Activated B cell treated with CpG ODN at 0.5 μM for 24 hours (primary cell): Measurements from ENCODE around the gene SIRT1. TPM values are rescaled to one million over a fixed set of nuclear protein-coding genes. Genes with fewer than 3 reads are reported as not detected.

Experiments
- ATAC-seq: fragments of 200-7000 bp; cut with Tn5 transposase; one replicate; pipeline ENCODE4 v1.10.0; 2021; ENCODE audit warnings: low read depth, mild to moderate bottlenecking, moderate library complexity
- CTCF ChIA-PET: fragments of 350-600 bp; sonication (Branson Sonifier 250); formaldehyde crosslinking; loops from one replicate; lab custom pipeline; 2021; ENCODE audit warnings: antibody characterized with exemption; lab: Charles Lee
- POLR2A ChIA-PET: fragments of 350-600 bp; sonication (Branson Sonifier 250); formaldehyde crosslinking; loops from one replicate; lab custom pipeline; 2021; ENCODE audit warnings: antibody characterized with exemption; lab: Charles Lee
- DNase-seq: peaks from one replicate; pipeline ENCODE4 v3.0.0; 2022
- H3K27ac Mint-ChIP-seq: one replicate; pipeline ENCODE4 v1.8.0; 2020; ENCODE audit warnings: mixed read lengths
- H3K27me3 Mint-ChIP-seq: one replicate; pipeline ENCODE4 v1.8.0; 2021; ENCODE audit warnings: mixed read lengths
- H3K36me3 Mint-ChIP-seq: one replicate; pipeline ENCODE4 v1.8.0; 2021; ENCODE audit warnings: low read depth, mixed read lengths
- H3K4me1 Mint-ChIP-seq: one replicate; pipeline ENCODE4 v1.8.0; 2021; ENCODE audit warnings: mixed read lengths
- H3K4me3 Mint-ChIP-seq: one replicate; pipeline ENCODE4 v1.8.0; 2020; ENCODE audit warnings: mild to moderate bottlenecking, mixed read lengths
- H3K9me3 Mint-ChIP-seq: one replicate; pipeline ENCODE4 v1.8.0; 2020; ENCODE audit warnings: mixed read lengths
- CTCF ChIP-seq: fragments of 200-600 bp; IDR thresholded peaks from one replicate; pipeline ENCODE4 v1.8.0; 2022; ENCODE audit warnings: antibody characterized with exemption, mild to moderate bottlenecking
- intact Hi-C: fragments of 100-400 bp; cut with micrococcal nuclease; formaldehyde crosslinking; loops from one replicate; pipeline ENCODE4 v1.15.1; 2024
- total RNA-seq: library from RNA; stranded (reverse); gene quantifications from 2 replicates; pipeline ENCODE4 v1.2.3, GENCODE V29; 2022

Gene SIRT1
- total RNA-seq, 1 donor from 2014 or later = 30.1 TPM

- H3K4me1 Mint-ChIP-seq = no peaks in the 10 kb centered on the region
- no peak for TF ChIP-seq CTCF
- peaks cover 74% of the 10 kb centered on the region for H3K36me3 Mint-ChIP-seq
- H3K27me3 Mint-ChIP-seq = no peaks in the 10 kb centered on the region
- no peak overlapping the region for H3K27ac Mint-ChIP-seq
- H3K9me3 Mint-ChIP-seq = no peaks in the 10 kb centered on the region
- DNase-seq (no peak), ATAC-seq (no peak)
- POLR2A ChIA-PET = no interaction called here
- CTCF ChIA-PET = interaction anchor here (1.0 kb wide), 1 partner anchor 15 kb away, joined by 3 read pairs; no protein-coding TSS in a partner anchor
- intact Hi-C loops = no loop called here
- no peak overlapping the region for H3K4me3 Mint-ChIP-seq
These were observed 36.6 kb downstream of the SIRT1 start for GRCh38 chr10:67921065-67921464.

DNA sequence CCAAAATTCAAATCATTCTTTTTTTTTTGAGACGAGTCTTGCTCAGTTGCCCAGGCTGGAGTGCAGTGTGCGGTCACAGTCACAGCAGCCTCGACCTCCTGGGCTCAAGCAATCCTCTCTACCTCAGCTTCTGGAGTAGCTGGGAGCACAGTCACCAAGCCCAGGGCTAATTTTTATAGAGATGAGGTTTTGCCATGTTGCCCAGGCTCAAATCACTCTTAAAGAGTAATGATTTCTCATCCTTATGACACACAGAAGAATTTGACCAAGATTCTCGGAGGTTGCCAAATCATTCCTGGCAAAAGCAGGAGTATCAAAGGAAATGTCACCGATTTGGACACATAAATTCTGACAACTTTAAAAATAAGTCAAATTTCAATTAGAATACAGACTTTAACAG lies 39.1 kb downstream of the SIRT1 start:
- Mint-ChIP-seq H3K4me3 (no peak overlapping the region), H3K27me3 (no peaks in the 10 kb centered on the region), H3K27ac (no peak overlapping the region), H3K4me1 (no peaks in the 10 kb centered on the region), H3K9me3 (no peaks in the 10 kb centered on the region), H3K36me3 (peaks cover 79% of the 10 kb centered on the region)
- intact Hi-C loops = no loop called here
- no peak for DNase-seq
- ATAC-seq = no peak
- TF ChIP-seq CTCF = no peak
- POLR2A ChIA-PET = no interaction called here
- CTCF ChIA-PET = no interaction called here

DNA sequence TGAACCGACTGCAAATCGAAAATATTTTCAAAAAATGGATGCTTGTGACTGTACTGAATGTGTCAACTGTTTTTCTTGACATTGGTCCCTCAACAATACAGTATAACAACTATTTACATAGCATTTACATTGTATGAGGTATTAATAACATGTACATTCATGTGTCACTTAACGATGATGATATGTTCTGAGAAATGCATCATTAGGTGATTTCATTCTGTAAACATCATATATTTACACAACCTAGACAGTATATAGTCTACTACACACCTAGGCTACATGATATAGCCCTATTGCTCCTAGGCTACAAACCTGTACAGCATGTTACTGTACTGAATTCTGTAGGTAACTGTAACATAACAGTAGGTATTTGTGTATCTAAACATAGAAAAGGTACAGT lies 39.7 kb downstream of the SIRT1 start:
- no peak for TF ChIP-seq CTCF
- Mint-ChIP-seq H3K27ac (no peak overlapping the region), H3K4me1 (no peaks in the 10 kb centered on the region), H3K36me3 (peaks cover 78% of the 10 kb centered on the region), H3K4me3 (no peak overlapping the region), H3K9me3 (no peaks in the 10 kb centered on the region), H3K27me3 (no peaks in the 10 kb centered on the region)
- POLR2A ChIA-PET = no interaction called here
- no peak for DNase-seq
- intact Hi-C loops = no loop called here
- CTCF ChIA-PET = no interaction called here
- no peak for ATAC-seq

GRCh38 chr10:67925449-67926005 lies 41.1 kb downstream of the SIRT1 start:
- H3K4me1 Mint-ChIP-seq = no peaks in the 10 kb centered on the region
- intact Hi-C loops = loop anchor here (5.0 kb wide), 1 partner anchor 232 kb away; no protein-coding TSS in a partner anchor
- CTCF ChIA-PET = interaction anchor here (1.5 kb wide), 1 partner anchor 231 kb away, joined by 3 read pairs; no protein-coding TSS in a partner anchor
- H3K36me3 Mint-ChIP-seq = peaks cover 72% of the 10 kb centered on the region
- no peak overlapping the region for H3K4me3 Mint-ChIP-seq
- TF ChIP-seq CTCF = no peak
- H3K27me3 Mint-ChIP-seq = no peaks in the 10 kb centered on the region
- H3K27ac Mint-ChIP-seq = no peak overlapping the region
- DNase-seq (no peak), ATAC-seq (no peak)
- no peaks in the 10 kb centered on the region for H3K9me3 Mint-ChIP-seq
- POLR2A ChIA-PET = interaction anchor here (0.7 kb wide), 1 partner anchor 42 kb away, joined by 4 read pairs; no protein-coding TSS in a partner anchor

GRCh38 chr10:67926951-67927350 lies 42.5 kb downstream of the SIRT1 start:
- DNase-seq = no peak
- POLR2A ChIA-PET = no interaction called here
- no peak for TF ChIP-seq CTCF
- Mint-ChIP-seq H3K4me1 (no peaks in the 10 kb centered on the region), H3K4me3 (no peak overlapping the region), H3K9me3 (no peaks in the 10 kb centered on the region), H3K27me3 (no peaks in the 10 kb centered on the region), H3K27ac (no peak overlapping the region), H3K36me3 (peaks cover 74% of the 10 kb centered on the region)
- CTCF ChIA-PET = interaction anchor here (0.6 kb wide), 1 partner anchor 229 kb away, joined by 3 read pairs; no protein-coding TSS in a partner anchor
- ATAC-seq = no peak
- intact Hi-C loops = loop anchor here (5.0 kb wide), 1 partner anchor 230 kb away; no protein-coding TSS in a partner anchor
